Astrocyte (in vitro differentiated cells and primary cell): ENCODE measurements around the gene TEX50. TPM values are rescaled to one million over a fixed set of nuclear protein-coding genes. Genes with fewer than 3 reads are reported as not detected.
"Not testable (repeated sequence)": the region's sequence is repeated elsewhere in the genome, so short reads cannot be mapped to it uniquely, and the experiment has no call there.

Experiments
- DNase-seq: peaks from one replicate; pipeline ENCODE4 v3.0.0-alpha.2; 2010; ENCODE audit warnings: low read depth
- FAIRE-seq: peaks from 2 replicates; lab custom pipeline; 2011; peaks lifted over from hg19 to GRCh38; lab: Jason Lieb, UNC
- H2AFZ ChIP-seq: 2 replicates; pipeline ENCODE4 v1.6.0; 2012; ENCODE audit warnings: low read depth, low read length, inconsistent platforms
- H3K27ac ChIP-seq: 2 replicates; pipeline ENCODE4 v1.5.1; 2011; ENCODE audit warnings: low read depth, low read length, inconsistent platforms
- H3K27me3 ChIP-seq: 2 replicates; pipeline ENCODE4 v1.6.0; 2011; ENCODE audit warnings: low read length, inconsistent platforms; ENCODE audit not compliant: insufficient read depth
- H3K36me3 ChIP-seq: 2 replicates; pipeline ENCODE4 v1.5.1; 2011; ENCODE audit warnings: low read length, inconsistent platforms; ENCODE audit not compliant: insufficient read depth
- H3K4me1 ChIP-seq: 2 replicates; pipeline ENCODE4 v1.5.1; 2011; ENCODE audit warnings: low read length, inconsistent platforms; ENCODE audit not compliant: insufficient read depth
- H3K4me2 ChIP-seq: 2 replicates; pipeline ENCODE4 v1.6.0; 2012; ENCODE audit warnings: low read length, inconsistent platforms
- H3K4me3 ChIP-seq: 2 replicates; pipeline ENCODE4 v1.5.1; 2011; ENCODE audit warnings: low read depth, mild to moderate bottlenecking, low read length, inconsistent platforms; ENCODE audit not compliant: insufficient read depth
- H3K79me2 ChIP-seq: 2 replicates; pipeline ENCODE4 v1.6.0; 2012; ENCODE audit warnings: mild to moderate bottlenecking, low read length, inconsistent platforms; ENCODE audit not compliant: insufficient read depth
- H3K9ac ChIP-seq: 2 replicates; pipeline ENCODE4 v1.6.0; 2012; ENCODE audit warnings: mild to moderate bottlenecking, low read length, inconsistent platforms
- H3K9me3 ChIP-seq: 2 replicates; pipeline ENCODE4 v1.5.1; 2012; ENCODE audit warnings: low read depth, mild to moderate bottlenecking, low read length, inconsistent platforms; ENCODE audit not compliant: insufficient read depth
- H4K20me1 ChIP-seq: 2 replicates; pipeline ENCODE4 v1.6.0; 2012; ENCODE audit warnings: low read length, inconsistent platforms; ENCODE audit not compliant: insufficient read depth
- H3K27ac Mint-ChIP-seq: one replicate; pipeline ENCODE4 v1.8.0; 2021; ENCODE audit warnings: mild to moderate bottlenecking, mixed read lengths; ENCODE audit not compliant: unreplicated experiment
- H3K27me3 Mint-ChIP-seq: one replicate; pipeline ENCODE4 v1.8.0; 2021; ENCODE audit warnings: low read depth, mixed read lengths; ENCODE audit not compliant: unreplicated experiment
- H3K36me3 Mint-ChIP-seq: one replicate; pipeline ENCODE4 v1.8.0; 2021; ENCODE audit warnings: low read depth, mixed read lengths; ENCODE audit not compliant: unreplicated experiment
- H3K4me1 Mint-ChIP-seq: one replicate; pipeline ENCODE4 v1.8.0; 2021; ENCODE audit warnings: low read depth, mixed read lengths; ENCODE audit not compliant: unreplicated experiment
- H3K4me3 Mint-ChIP-seq: one replicate; pipeline ENCODE4 v1.8.0; 2021; ENCODE audit warnings: mild to moderate bottlenecking, moderate library complexity, mixed read lengths; ENCODE audit not compliant: unreplicated experiment
- H3K9me3 Mint-ChIP-seq: one replicate; pipeline ENCODE4 v1.8.0; 2021; ENCODE audit warnings: mild to moderate bottlenecking, mixed read lengths; ENCODE audit not compliant: unreplicated experiment
- CTCF ChIP-seq: IDR thresholded peaks from 2 replicates; pipeline ENCODE4 v1.5.1; 2011; ENCODE audit warnings: low read depth, mild to moderate bottlenecking, inconsistent platforms, low read length, moderate library complexity; ENCODE audit not compliant: insufficient read depth
- EZH2 ChIP-seq: IDR thresholded peaks from 2 replicates; pipeline ENCODE4 v1.6.1; 2012; ENCODE audit warnings: mild to moderate bottlenecking, low read length, inconsistent platforms; ENCODE audit not compliant: insufficient read depth
- total RNA-seq: library from RNA; stranded (reverse); gene quantifications from 2 replicates; pipeline ENCODE4 v1.2.1, GENCODE V29; 2021

Gene TEX50
- total RNA-seq, 1 donor from 2014 or later, result not detected

- no peaks in the 10 kb centered on the region for H3K9me3 Mint-ChIP-seq
- Histone ChIP-seq H3K79me2 (no peaks in the 10 kb centered on the region), H3K4me2 (no peak overlapping the region), H4K20me1 (no peaks in the 10 kb centered on the region), H2AFZ (no peak overlapping the region), H3K36me3 (no peaks in the 10 kb centered on the region), H3K9me3 (no peaks in the 10 kb centered on the region), H3K9ac (no peak overlapping the region), H3K4me1 (no peaks in the 10 kb centered on the region), H3K4me3 (no peak overlapping the region), H3K27me3 (no peaks in the 10 kb centered on the region), H3K27ac (no peak overlapping the region)
- FAIRE-seq (no peak), DNase-seq (no peak)
- H3K4me1 Mint-ChIP-seq, result no peaks in the 10 kb centered on the region
- no peaks in the 10 kb centered on the region for H3K36me3 Mint-ChIP-seq
- H3K4me3 Mint-ChIP-seq, result peak overlapping the region; percentile 35
- no peak for TF ChIP-seq EZH2
- no peak for TF ChIP-seq CTCF
- no peak overlapping the region for H3K27ac Mint-ChIP-seq
- no peaks in the 10 kb centered on the region for H3K27me3 Mint-ChIP-seq
Measured at GRCh38 chr1:173627269-173627668, 7.9 kb upstream of the TEX50 start.

GRCh38 chr1:173628888-173629287 lies 6.2 kb upstream of the TEX50 start:
- no peaks in the 10 kb centered on the region for H3K9me3 ChIP-seq
- Mint-ChIP-seq H3K4me3 (no peak overlapping the region), H3K4me1 (no peaks in the 10 kb centered on the region), H3K36me3 (no peaks in the 10 kb centered on the region), H3K9me3 (peaks cover 2% of the 10 kb centered on the region), H3K27me3 (no peaks in the 10 kb centered on the region), H3K27ac (no peak overlapping the region)
- no peak overlapping the region for H3K27ac ChIP-seq
- H3K4me3 ChIP-seq, result no peak overlapping the region
- no peaks in the 10 kb centered on the region for H3K79me2 ChIP-seq
- H3K4me1 ChIP-seq, result no peaks in the 10 kb centered on the region
- DNase-seq, result no peak
- no peak for FAIRE-seq
- H4K20me1 ChIP-seq, result no peaks in the 10 kb centered on the region
- TF ChIP-seq CTCF, result no peak
- no peak for TF ChIP-seq EZH2
- no peaks in the 10 kb centered on the region for H3K27me3 ChIP-seq
- no peak overlapping the region for H3K9ac ChIP-seq
- no peak overlapping the region for H3K4me2 ChIP-seq
- no peak overlapping the region for H2AFZ ChIP-seq
- no peaks in the 10 kb centered on the region for H3K36me3 ChIP-seq

- not testable (repeated sequence) for H3K4me1 Mint-ChIP-seq, H3K27ac ChIP-seq, H3K9ac ChIP-seq, DNase-seq, H3K4me2 ChIP-seq, H3K27me3 Mint-ChIP-seq, H3K4me3 ChIP-seq, H4K20me1 ChIP-seq, FAIRE-seq, H3K4me1 ChIP-seq, H3K79me2 ChIP-seq, H3K27me3 ChIP-seq, H3K36me3 ChIP-seq, H3K9me3 ChIP-seq, H2AFZ ChIP-seq
- peaks cover 22% of the 10 kb centered on the region for H3K36me3 Mint-ChIP-seq
- peak overlapping the region; percentile 99 for H3K27ac Mint-ChIP-seq
- peaks cover 15% of the 10 kb centered on the region for H3K9me3 Mint-ChIP-seq
- peak overlapping the region; percentile 90 for H3K4me3 Mint-ChIP-seq
Measured at GRCh38 chr1:173637236-173638042, 2.3 kb downstream of the TEX50 start.
